SK-N-SH (cell line): ENCODE results near the gene HDAC7. TPM values are rescaled to one million over a fixed set of nuclear protein-coding genes. Genes with fewer than 3 reads are reported as not detected.

Experiments used
- CTCF ChIA-PET: fragments of 300-600, 350-600 bp; formaldehyde crosslinking; extraction: SDS; loops from one replicate; lab custom pipeline; 2021; lab: Yijun Ruan, JAX
- POLR2A ChIA-PET: fragments of 350-600 bp; sonication (Branson Sonifier 250); formaldehyde crosslinking; extraction: SDS; loops from one replicate; lab custom pipeline; 2020; ENCODE audit warnings: antibody characterized with exemption, inconsistent platforms; lab: Yijun Ruan, JAX
- DNase-seq: peaks from one replicate; pipeline ENCODE4 v3.0.0; 2012
- H2AFZ ChIP-seq: fragments of 200-600 bp; sonication (generic); 2 replicates; pipeline ENCODE4 v1.8.1; 2016; ENCODE audit warnings: antibody characterized with exemption, mild to moderate bottlenecking, low read depth
- H3F3A ChIP-seq: fragments of 200-600 bp; sonication (generic); replicated peaks from 2 replicates; pipeline ENCODE3; 2016; ENCODE audit warnings: antibody characterized with exemption, mild to moderate bottlenecking; ENCODE audit not compliant: insufficient read depth
- H3K27ac ChIP-seq, 2 experiments: fragments of 200-500 bp in 1 of 2; fragments of 200-600 bp in 1 of 2; sonication (Bioruptor generic) in 1 of 2; sonication (generic), shearing (Covaris generic) in 1 of 2; 2 replicates each; pipeline versions ENCODE4 v1.5.1 to v1.6.1; 2014 to 2016; ENCODE audit warnings: low read depth in 2 of 2, inconsistent platforms in 1 of 2, low read length in 1 of 2, mild to moderate bottlenecking in 1 of 2, mixed read lengths in 1 of 2
- H3K27me3 ChIP-seq: fragments of 200-600 bp; sonication (generic), shearing (Covaris generic); 2 replicates; pipeline ENCODE4 v1.6.1; 2016; ENCODE audit warnings: mixed run types; ENCODE audit not compliant: insufficient read depth
- H3K36me3 ChIP-seq, 2 experiments: fragments of 200-500 bp in 1 of 2; fragments of 200-600 bp in 1 of 2; sonication (Bioruptor generic) in 1 of 2; sonication (generic) in 1 of 2; replicated peaks in 1 of 2; 2 replicates each; pipeline versions ENCODE3 to v1.5.1; 2014 to 2016; ENCODE audit warnings: low read length in 1 of 2, mild to moderate bottlenecking in 1 of 2; ENCODE audit not compliant: insufficient read depth in 2 of 2, control insufficient read depth in 1 of 2
- H3K4me1 ChIP-seq, 2 experiments: fragments of 200-500 bp in 1 of 2; fragments of 200-600 bp in 1 of 2; sonication (Bioruptor generic) in 1 of 2; sonication (generic), shearing (Covaris generic) in 1 of 2; 2 replicates each; pipeline versions ENCODE4 v1.5.1 to v1.6.1; 2014 to 2016; ENCODE audit warnings: low read depth in 1 of 2, low read length in 1 of 2, mixed run types in 1 of 2; ENCODE audit not compliant: insufficient read depth in 2 of 2, control insufficient read depth in 1 of 2
- H3K4me2 ChIP-seq: fragments of 200-600 bp; sonication (generic), shearing (Covaris generic); 2 replicates; pipeline ENCODE4 v1.6.1; 2017; ENCODE audit warnings: mixed run types
- H3K4me3 ChIP-seq, 2 experiments: fragments of 200-500 bp in 1 of 2; fragments of 200-600 bp in 1 of 2; sonication (Bioruptor generic) in 1 of 2; sonication (generic), shearing (Covaris generic) in 1 of 2; 2 replicates each; pipeline versions ENCODE4 v1.5.1 to v1.8.1; 2014 to 2016; ENCODE audit warnings: low read depth in 2 of 2, inconsistent platforms in 1 of 2, low read length in 1 of 2, mild to moderate bottlenecking in 1 of 2, mixed read lengths in 1 of 2, moderate library complexity in 1 of 2
- H3K79me2 ChIP-seq: fragments of 200-600 bp; sonication (generic); 2 replicates; pipeline ENCODE4 v1.8.1; 2017; ENCODE audit warnings: mild to moderate bottlenecking; ENCODE audit not compliant: insufficient read depth
- H3K9ac ChIP-seq: fragments of 200-600 bp; sonication (generic); 2 replicates; pipeline ENCODE4 v1.6.1; 2017; ENCODE audit warnings: mixed run types
- H3K9me2 ChIP-seq: fragments of 200-600 bp; sonication (generic); 2 replicates; pipeline ENCODE4 v1.6.1; 2017; ENCODE audit warnings: mixed run types
- H3K9me3 ChIP-seq: fragments of 200-600 bp; sonication (generic); 2 replicates; pipeline ENCODE4 v1.6.1; 2017; ENCODE audit warnings: mixed run types, mild to moderate bottlenecking, moderate library complexity
- H4K20me1 ChIP-seq: fragments of 200-600 bp; sonication (generic); 2 replicates; pipeline ENCODE4 v1.6.1; 2017; ENCODE audit warnings: mild to moderate bottlenecking, mixed run types; ENCODE audit not compliant: insufficient read depth
- EZH2phosphoT487 ChIP-seq: fragments of 200-600 bp; sonication (generic); IDR thresholded peaks from 2 replicates; pipeline ENCODE4 v1.6.1; 2017; ENCODE audit warnings: low read depth, mixed run types, mild to moderate bottlenecking, antibody characterized with exemption, moderate library complexity, borderline replicate concordance
- FOSL2 ChIP-seq: IDR thresholded peaks from 2 replicates; pipeline ENCODE4 v1.4.0; 2012; ENCODE audit warnings: low read depth, mild to moderate bottlenecking, moderate library complexity, borderline replicate concordance
- GABPA ChIP-seq: IDR thresholded peaks from 2 replicates; pipeline ENCODE4 v1.4.0; 2012; ENCODE audit warnings: low read depth, mild to moderate bottlenecking
- JUND ChIP-seq: IDR thresholded peaks from 2 replicates; pipeline ENCODE4 v1.4.0; 2012
- MXI1 ChIP-seq: IDR thresholded peaks from 2 replicates; pipeline ENCODE4 v1.6.1; 2012; ENCODE audit warnings: mild to moderate bottlenecking, low read depth, low read length, improper control_type of control experiment
- NFIC ChIP-seq: IDR thresholded peaks from 2 replicates; pipeline ENCODE4 v1.4.0; 2012; ENCODE audit warnings: borderline replicate concordance
- POLR2AphosphoS5 ChIP-seq: IDR thresholded peaks from 2 replicates; pipeline ENCODE4 v1.6.1; 2012; ENCODE audit warnings: low read depth, low read length
- RCOR1 ChIP-seq: fragments of 150-350 bp; IDR thresholded peaks from 2 replicates; pipeline ENCODE4 v1.6.1; 2017; ENCODE audit warnings: antibody characterized with exemption, low read length
- RXRA ChIP-seq: IDR thresholded peaks from 2 replicates; pipeline ENCODE4 v1.4.0; 2012; ENCODE audit warnings: low read depth, mild to moderate bottlenecking, borderline replicate concordance
- SIN3A ChIP-seq: IDR thresholded peaks from 2 replicates; pipeline ENCODE4 v1.6.1; 2012; ENCODE audit warnings: low read depth, mild to moderate bottlenecking, low read length, moderate library complexity, borderline replicate concordance
- SMC3 ChIP-seq: IDR thresholded peaks from 2 replicates; pipeline ENCODE4 v1.6.1; 2012; ENCODE audit warnings: low read depth, low read length, improper control_type of control experiment
- TEAD4 ChIP-seq: IDR thresholded peaks from 2 replicates; pipeline ENCODE4 v1.4.0; 2012; ENCODE audit warnings: mild to moderate bottlenecking, borderline replicate concordance; ENCODE audit not compliant: insufficient read depth
- WGBS: methylation state at CpG from one replicate; pipeline ENCODE4 v1.1.6; 2017; ENCODE audit warnings: low lambda C conversion rate; 5-methylcytosine and 5-hydroxymethylcytosine counted together
- polyA plus RNA-seq, 3 experiments: library from polyadenylated mRNA; depleted of rRNA; stranded (reverse); fragments of >200 nt; gene quantifications; 2 replicates each; pipeline ENCODE4 v1.2.3, GENCODE V29; 2012
- TF ChIP-seq, protein P1 (sequence below): IDR thresholded peaks from 2 replicates; pipeline ENCODE4 v1.6.1; 2012; ENCODE audit warnings: mild to moderate bottlenecking, low read depth, low read length, moderate library complexity
- TF ChIP-seq, protein P2 (sequence below): IDR thresholded peaks from 2 replicates; pipeline ENCODE4 v1.4.0; 2012; ENCODE audit warnings: low read depth, borderline replicate concordance
- TF ChIP-seq, protein P3 (sequence below): IDR thresholded peaks from 2 replicates; pipeline ENCODE4; 2012
- TF ChIP-seq, protein P4 (sequence below): fragments of 200-600 bp; sonication (generic); IDR thresholded peaks from 2 replicates; pipeline ENCODE4 v1.6.1; 2017; ENCODE audit warnings: antibody characterized with exemption, mild to moderate bottlenecking, moderate library complexity
- TF ChIP-seq, protein P5 (sequence below): IDR thresholded peaks from 2 replicates; pipeline ENCODE4 v1.4.0; 2012; ENCODE audit warnings: low read depth

The HDAC7 gene
- polyA plus RNA-seq, 1 of the 3 experiments (the other 2 are of a cell fraction), result 51.0 TPM

DNA sequence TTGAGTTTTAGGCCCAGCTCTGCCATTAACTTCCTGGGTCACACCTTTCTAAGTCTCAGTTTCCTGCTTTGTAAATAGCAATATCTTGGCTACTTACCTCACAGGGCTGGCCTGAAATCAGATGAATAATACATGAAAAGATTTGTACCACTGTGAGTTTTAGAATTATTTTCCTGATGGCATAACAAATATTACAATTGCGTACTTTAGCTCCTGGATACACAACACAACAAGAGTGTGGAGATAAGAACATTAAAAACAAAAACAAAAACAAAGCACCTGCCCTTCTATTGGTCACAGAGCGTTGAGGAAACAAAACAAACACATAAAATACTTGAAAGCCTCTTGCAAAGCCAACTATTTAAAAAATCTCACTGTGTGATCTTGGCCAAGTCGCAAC lies 4.9 kb upstream of the HDAC7 start:
- Histone ChIP-seq H3K4me3 (no peak overlapping the region), H3K9ac (no peak overlapping the region), H3K79me2 (peaks cover 16% of the 10 kb centered on the region), H3K27ac (no peak overlapping the region), H3F3A (peaks cover 9% of the 10 kb centered on the region), H3K9me3 (no peaks in the 10 kb centered on the region), H2AFZ (no peak overlapping the region), H3K4me1 (peaks cover 25 to 26% of the 10 kb centered on the region in 2 experiments; a peak in 3 of 4 replicates), H4K20me1 (no peaks in the 10 kb centered on the region), H3K4me2 (no peak overlapping the region), H3K36me3 (no peaks in the 10 kb centered on the region), H3K9me2 (no peaks in the 10 kb centered on the region), H3K27me3 (no peaks in the 10 kb centered on the region)
- no peak for DNase-seq
- ChIA-PET CTCF (interaction anchor here (1.9 to 25.6 kb wide), 3 partner anchors 13 to 112 kb away, joined by 8 to 458 read pairs (median 387); partner anchors contain the start of genes RPAP3 and SLC48A1), POLR2A (no interaction called here)
- TF ChIP-seq, protein P1, sequence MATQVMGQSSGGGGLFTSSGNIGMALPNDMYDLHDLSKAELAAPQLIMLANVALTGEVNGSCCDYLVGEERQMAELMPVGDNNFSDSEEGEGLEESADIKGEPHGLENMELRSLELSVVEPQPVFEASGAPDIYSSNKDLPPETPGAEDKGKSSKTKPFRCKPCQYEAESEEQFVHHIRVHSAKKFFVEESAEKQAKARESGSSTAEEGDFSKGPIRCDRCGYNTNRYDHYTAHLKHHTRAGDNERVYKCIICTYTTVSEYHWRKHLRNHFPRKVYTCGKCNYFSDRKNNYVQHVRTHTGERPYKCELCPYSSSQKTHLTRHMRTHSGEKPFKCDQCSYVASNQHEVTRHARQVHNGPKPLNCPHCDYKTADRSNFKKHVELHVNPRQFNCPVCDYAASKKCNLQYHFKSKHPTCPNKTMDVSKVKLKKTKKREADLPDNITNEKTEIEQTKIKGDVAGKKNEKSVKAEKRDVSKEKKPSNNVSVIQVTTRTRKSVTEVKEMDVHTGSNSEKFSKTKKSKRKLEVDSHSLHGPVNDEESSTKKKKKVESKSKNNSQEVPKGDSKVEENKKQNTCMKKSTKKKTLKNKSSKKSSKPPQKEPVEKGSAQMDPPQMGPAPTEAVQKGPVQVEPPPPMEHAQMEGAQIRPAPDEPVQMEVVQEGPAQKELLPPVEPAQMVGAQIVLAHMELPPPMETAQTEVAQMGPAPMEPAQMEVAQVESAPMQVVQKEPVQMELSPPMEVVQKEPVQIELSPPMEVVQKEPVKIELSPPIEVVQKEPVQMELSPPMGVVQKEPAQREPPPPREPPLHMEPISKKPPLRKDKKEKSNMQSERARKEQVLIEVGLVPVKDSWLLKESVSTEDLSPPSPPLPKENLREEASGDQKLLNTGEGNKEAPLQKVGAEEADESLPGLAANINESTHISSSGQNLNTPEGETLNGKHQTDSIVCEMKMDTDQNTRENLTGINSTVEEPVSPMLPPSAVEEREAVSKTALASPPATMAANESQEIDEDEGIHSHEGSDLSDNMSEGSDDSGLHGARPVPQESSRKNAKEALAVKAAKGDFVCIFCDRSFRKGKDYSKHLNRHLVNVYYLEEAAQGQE, result no peak
- TF ChIP-seq JUND (no peak), POLR2AphosphoS5 (no peak), NFIC (no peak), SIN3A (no peak), RXRA (no peak), TEAD4 (no peak), RCOR1 (no peak), FOSL2 (no peak), MXI1 (no peak), SMC3 (no peak), GABPA (no peak), EZH2phosphoT487 (no peak)
- TF ChIP-seq, protein P2, sequence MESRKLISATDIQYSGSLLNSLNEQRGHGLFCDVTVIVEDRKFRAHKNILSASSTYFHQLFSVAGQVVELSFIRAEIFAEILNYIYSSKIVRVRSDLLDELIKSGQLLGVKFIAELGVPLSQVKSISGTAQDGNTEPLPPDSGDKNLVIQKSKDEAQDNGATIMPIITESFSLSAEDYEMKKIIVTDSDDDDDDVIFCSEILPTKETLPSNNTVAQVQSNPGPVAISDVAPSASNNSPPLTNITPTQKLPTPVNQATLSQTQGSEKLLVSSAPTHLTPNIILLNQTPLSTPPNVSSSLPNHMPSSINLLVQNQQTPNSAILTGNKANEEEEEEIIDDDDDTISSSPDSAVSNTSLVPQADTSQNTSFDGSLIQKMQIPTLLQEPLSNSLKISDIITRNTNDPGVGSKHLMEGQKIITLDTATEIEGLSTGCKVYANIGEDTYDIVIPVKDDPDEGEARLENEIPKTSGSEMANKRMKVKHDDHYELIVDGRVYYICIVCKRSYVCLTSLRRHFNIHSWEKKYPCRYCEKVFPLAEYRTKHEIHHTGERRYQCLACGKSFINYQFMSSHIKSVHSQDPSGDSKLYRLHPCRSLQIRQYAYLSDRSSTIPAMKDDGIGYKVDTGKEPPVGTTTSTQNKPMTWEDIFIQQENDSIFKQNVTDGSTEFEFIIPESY, result no peak
- TF ChIP-seq, protein P3, sequence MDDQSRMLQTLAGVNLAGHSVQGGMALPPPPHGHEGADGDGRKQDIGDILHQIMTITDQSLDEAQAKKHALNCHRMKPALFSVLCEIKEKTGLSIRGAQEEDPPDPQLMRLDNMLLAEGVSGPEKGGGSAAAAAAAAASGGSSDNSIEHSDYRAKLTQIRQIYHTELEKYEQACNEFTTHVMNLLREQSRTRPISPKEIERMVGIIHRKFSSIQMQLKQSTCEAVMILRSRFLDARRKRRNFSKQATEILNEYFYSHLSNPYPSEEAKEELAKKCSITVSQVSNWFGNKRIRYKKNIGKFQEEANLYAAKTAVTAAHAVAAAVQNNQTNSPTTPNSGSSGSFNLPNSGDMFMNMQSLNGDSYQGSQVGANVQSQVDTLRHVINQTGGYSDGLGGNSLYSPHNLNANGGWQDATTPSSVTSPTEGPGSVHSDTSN, result no peak
- TF ChIP-seq, protein P4, sequence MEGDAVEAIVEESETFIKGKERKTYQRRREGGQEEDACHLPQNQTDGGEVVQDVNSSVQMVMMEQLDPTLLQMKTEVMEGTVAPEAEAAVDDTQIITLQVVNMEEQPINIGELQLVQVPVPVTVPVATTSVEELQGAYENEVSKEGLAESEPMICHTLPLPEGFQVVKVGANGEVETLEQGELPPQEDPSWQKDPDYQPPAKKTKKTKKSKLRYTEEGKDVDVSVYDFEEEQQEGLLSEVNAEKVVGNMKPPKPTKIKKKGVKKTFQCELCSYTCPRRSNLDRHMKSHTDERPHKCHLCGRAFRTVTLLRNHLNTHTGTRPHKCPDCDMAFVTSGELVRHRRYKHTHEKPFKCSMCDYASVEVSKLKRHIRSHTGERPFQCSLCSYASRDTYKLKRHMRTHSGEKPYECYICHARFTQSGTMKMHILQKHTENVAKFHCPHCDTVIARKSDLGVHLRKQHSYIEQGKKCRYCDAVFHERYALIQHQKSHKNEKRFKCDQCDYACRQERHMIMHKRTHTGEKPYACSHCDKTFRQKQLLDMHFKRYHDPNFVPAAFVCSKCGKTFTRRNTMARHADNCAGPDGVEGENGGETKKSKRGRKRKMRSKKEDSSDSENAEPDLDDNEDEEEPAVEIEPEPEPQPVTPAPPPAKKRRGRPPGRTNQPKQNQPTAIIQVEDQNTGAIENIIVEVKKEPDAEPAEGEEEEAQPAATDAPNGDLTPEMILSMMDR, result no peak
- TF ChIP-seq, protein P5, sequence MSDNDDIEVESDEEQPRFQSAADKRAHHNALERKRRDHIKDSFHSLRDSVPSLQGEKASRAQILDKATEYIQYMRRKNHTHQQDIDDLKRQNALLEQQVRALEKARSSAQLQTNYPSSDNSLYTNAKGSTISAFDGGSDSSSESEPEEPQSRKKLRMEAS, result no peak
- WGBS, result 92% methylated on average over 3 of the region's 3 CpGs
